WTC11 (cell line): ENCODE data around the gene TMTC2.

ENCODE experiments used
- AR ChIP-seq: fragments of 250-450 bp; sonication (Bioruptor Pico); IDR thresholded peaks from 2 replicates; pipeline ENCODE4 v1.9.0; 2021; ENCODE audit warnings: mild to moderate bottlenecking
- CREM ChIP-seq: sonication (generic); formaldehyde crosslinking; IDR thresholded peaks from 2 replicates; pipeline ENCODE4 v1.8.1; 2022; ENCODE audit warnings: mild to moderate bottlenecking, missing genetic modification reagents, moderate library complexity
- CTCF ChIP-seq: fragments of 200-600 bp; IDR thresholded peaks from 2 replicates; pipeline ENCODE4 v1.8.0; 2022; ENCODE audit warnings: antibody characterized with exemption
- ESRRA ChIP-seq: sonication (generic); formaldehyde crosslinking; IDR thresholded peaks from 2 replicates; pipeline ENCODE4 v1.8.1; 2022; ENCODE audit warnings: mild to moderate bottlenecking, missing genetic modification reagents, borderline replicate concordance
- NR3C1 ChIP-seq: sonication (generic); formaldehyde crosslinking; conservative IDR thresholded peaks from 2 replicates; pipeline ENCODE4 v1.8.1; 2023; ENCODE audit warnings: low read depth, mild to moderate bottlenecking, missing genetic modification reagents
- PRDM15 ChIP-seq: sonication (generic); formaldehyde crosslinking; IDR thresholded peaks from 2 replicates; pipeline ENCODE4 v1.8.0; 2022; ENCODE audit warnings: missing genetic modification reagents
- SOX15 ChIP-seq: fragments of 250-450 bp; sonication (Bioruptor Pico); IDR thresholded peaks from 2 replicates; pipeline ENCODE4 v1.9.0; 2021; ENCODE audit warnings: mild to moderate bottlenecking
- SP1 ChIP-seq: sonication (generic); formaldehyde crosslinking; conservative IDR thresholded peaks from 2 replicates; pipeline ENCODE4 v1.8.1; 2022; ENCODE audit warnings: missing genetic modification reagents
- STAT6 ChIP-seq: sonication (generic); formaldehyde crosslinking; conservative IDR thresholded peaks from 2 replicates; pipeline ENCODE4 v1.8.1; 2023; ENCODE audit warnings: mild to moderate bottlenecking, low read depth, missing genetic modification reagents, moderate library complexity
- USF1 ChIP-seq: sonication (generic); formaldehyde crosslinking; IDR thresholded peaks from 2 replicates; pipeline ENCODE4 v1.8.0; 2022; ENCODE audit warnings: mild to moderate bottlenecking, missing genetic modification reagents
- ZNF423 ChIP-seq: fragments of 250-450 bp; sonication (Bioruptor Pico); IDR thresholded peaks from 2 replicates; pipeline ENCODE4 v2.1.2; 2022; ENCODE audit warnings: mild to moderate bottlenecking, moderate library complexity
- TF ChIP-seq, protein P1 (sequence below): sonication (generic); formaldehyde crosslinking; IDR thresholded peaks from 2 replicates; pipeline ENCODE4 v1.8.0; 2023; ENCODE audit warnings: missing genetic modification reagents, mild to moderate bottlenecking, borderline replicate concordance

DNA sequence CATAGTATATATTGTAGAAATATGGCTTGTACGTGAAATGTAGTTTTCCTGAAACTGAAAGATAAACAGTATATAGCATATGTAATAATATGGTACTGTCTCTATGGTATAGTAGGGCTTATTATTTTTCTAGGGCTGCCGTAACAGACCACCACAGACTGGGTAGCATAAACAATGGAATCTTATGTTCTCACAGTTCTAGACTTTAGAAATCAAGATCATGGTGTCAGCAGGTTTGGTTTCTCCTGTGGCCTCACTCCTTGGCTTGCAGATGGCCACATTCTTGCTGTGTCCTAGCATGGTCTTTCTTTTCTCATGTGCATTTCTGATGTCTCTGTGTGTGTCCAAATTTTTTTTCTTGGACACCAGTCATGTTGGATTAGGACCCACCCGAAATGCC is 155.8 kb downstream of the TMTC2 start:
- TF ChIP-seq PRDM15 (CRISPR knock-in tag) (no peak), CTCF (no peak), CREM (CRISPR knock-in tag) (no peak), AR (CRISPR knock-in tag) (no peak), NR3C1 (no peak), STAT6 (CRISPR knock-in tag) (no peak), SOX15 (CRISPR knock-in tag) (no peak), ZNF423 (CRISPR knock-in tag) (no peak), USF1 (CRISPR knock-in tag) (no peak), ESRRA (no peak), SP1 (no peak)
- TF ChIP-seq, protein P1, sequence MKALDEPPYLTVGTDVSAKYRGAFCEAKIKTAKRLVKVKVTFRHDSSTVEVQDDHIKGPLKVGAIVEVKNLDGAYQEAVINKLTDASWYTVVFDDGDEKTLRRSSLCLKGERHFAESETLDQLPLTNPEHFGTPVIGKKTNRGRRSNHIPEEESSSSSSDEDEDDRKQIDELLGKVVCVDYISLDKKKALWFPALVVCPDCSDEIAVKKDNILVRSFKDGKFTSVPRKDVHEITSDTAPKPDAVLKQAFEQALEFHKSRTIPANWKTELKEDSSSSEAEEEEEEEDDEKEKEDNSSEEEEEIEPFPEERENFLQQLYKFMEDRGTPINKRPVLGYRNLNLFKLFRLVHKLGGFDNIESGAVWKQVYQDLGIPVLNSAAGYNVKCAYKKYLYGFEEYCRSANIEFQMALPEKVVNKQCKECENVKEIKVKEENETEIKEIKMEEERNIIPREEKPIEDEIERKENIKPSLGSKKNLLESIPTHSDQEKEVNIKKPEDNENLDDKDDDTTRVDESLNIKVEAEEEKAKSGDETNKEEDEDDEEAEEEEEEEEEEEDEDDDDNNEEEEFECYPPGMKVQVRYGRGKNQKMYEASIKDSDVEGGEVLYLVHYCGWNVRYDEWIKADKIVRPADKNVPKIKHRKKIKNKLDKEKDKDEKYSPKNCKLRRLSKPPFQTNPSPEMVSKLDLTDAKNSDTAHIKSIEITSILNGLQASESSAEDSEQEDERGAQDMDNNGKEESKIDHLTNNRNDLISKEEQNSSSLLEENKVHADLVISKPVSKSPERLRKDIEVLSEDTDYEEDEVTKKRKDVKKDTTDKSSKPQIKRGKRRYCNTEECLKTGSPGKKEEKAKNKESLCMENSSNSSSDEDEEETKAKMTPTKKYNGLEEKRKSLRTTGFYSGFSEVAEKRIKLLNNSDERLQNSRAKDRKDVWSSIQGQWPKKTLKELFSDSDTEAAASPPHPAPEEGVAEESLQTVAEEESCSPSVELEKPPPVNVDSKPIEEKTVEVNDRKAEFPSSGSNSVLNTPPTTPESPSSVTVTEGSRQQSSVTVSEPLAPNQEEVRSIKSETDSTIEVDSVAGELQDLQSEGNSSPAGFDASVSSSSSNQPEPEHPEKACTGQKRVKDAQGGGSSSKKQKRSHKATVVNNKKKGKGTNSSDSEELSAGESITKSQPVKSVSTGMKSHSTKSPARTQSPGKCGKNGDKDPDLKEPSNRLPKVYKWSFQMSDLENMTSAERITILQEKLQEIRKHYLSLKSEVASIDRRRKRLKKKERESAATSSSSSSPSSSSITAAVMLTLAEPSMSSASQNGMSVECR (CRISPR knock-in tag): no peak
